HCT116 (cell line): ENCODE results near the gene CCDC40.

Experiments
- CEBPB ChIP-seq: IDR thresholded peaks from 2 replicates; pipeline ENCODE4 v1.6.1; 2012; ENCODE audit warnings: low read depth
- EGR1 ChIP-seq: IDR thresholded peaks from 2 replicates; pipeline ENCODE4 v1.6.1; 2012; ENCODE audit warnings: low read depth
- EZH2 ChIP-seq: fragments of 200-600 bp; sonication (generic); IDR thresholded peaks from 2 replicates; pipeline ENCODE4 v1.6.1; 2017; ENCODE audit warnings: antibody characterized with exemption, mixed run types
- EZH2phosphoT487 ChIP-seq: fragments of 200-600 bp; IDR thresholded peaks from 2 replicates; pipeline ENCODE4 v1.6.1; 2018; ENCODE audit warnings: antibody characterized with exemption, borderline replicate concordance
- JUND ChIP-seq: IDR thresholded peaks from 2 replicates; pipeline ENCODE4 v1.6.1; 2012
- POLR2A ChIP-seq: IDR thresholded peaks from 2 replicates; pipeline ENCODE4 v1.7.0; 2011; ENCODE audit warnings: borderline replicate concordance; ENCODE audit not compliant: insufficient read depth, insufficient read length; ENCODE audit errors: extremely low read depth
- POLR2AphosphoS5 ChIP-seq: IDR thresholded peaks from 2 replicates; pipeline ENCODE4 v1.6.1; 2011; ENCODE audit warnings: mild to moderate bottlenecking, low read depth, low read length, moderate library complexity
- SIN3A ChIP-seq: IDR thresholded peaks from 2 replicates; pipeline ENCODE4 v1.6.1; 2012; ENCODE audit warnings: low read depth
- SP1 ChIP-seq: IDR thresholded peaks from 2 replicates; pipeline ENCODE4 v1.6.1; 2012; ENCODE audit warnings: low read depth
- ZNF274 ChIP-seq: fragments of 200-500 bp; sonication (Bioruptor generic); IDR thresholded peaks from 2 replicates; pipeline ENCODE4 v1.6.1; 2014; ENCODE audit warnings: mild to moderate bottlenecking, low read depth, low read length, inconsistent platforms
- TF ChIP-seq, protein P1 (sequence below), 3 experiments: fragments of 200-600 bp in 1 of 3; sonication (generic) in 1 of 3; IDR thresholded peaks in 2 of 3; conservative IDR thresholded peaks in 1 of 3; 2 replicates each; pipeline ENCODE4 v1.5.1; 2012 to 2017; ENCODE audit warnings: low read depth in 2 of 3, low read length in 2 of 3, antibody characterized with exemption in 1 of 3, borderline replicate concordance in 1 of 3, control low read depth in 1 of 3, mild to moderate bottlenecking in 1 of 3, mixed read lengths in 1 of 3, mixed run types in 1 of 3, moderate library complexity in 1 of 3; ENCODE audit not compliant: insufficient read depth in 1 of 3
- TF ChIP-seq, protein P2 (sequence below): IDR thresholded peaks from 2 replicates; pipeline ENCODE4 v1.6.1; 2012; ENCODE audit warnings: low read depth
- TF ChIP-seq, protein P3 (sequence below): IDR thresholded peaks from 2 replicates; pipeline ENCODE4 v1.6.1; 2012
- TF ChIP-seq, protein P4 (sequence below): IDR thresholded peaks from 2 replicates; pipeline ENCODE4 v1.6.1; 2011; ENCODE audit warnings: mild to moderate bottlenecking, low read length, moderate library complexity; ENCODE audit not compliant: insufficient replicate concordance; ENCODE audit errors: extremely low read depth

DNA sequence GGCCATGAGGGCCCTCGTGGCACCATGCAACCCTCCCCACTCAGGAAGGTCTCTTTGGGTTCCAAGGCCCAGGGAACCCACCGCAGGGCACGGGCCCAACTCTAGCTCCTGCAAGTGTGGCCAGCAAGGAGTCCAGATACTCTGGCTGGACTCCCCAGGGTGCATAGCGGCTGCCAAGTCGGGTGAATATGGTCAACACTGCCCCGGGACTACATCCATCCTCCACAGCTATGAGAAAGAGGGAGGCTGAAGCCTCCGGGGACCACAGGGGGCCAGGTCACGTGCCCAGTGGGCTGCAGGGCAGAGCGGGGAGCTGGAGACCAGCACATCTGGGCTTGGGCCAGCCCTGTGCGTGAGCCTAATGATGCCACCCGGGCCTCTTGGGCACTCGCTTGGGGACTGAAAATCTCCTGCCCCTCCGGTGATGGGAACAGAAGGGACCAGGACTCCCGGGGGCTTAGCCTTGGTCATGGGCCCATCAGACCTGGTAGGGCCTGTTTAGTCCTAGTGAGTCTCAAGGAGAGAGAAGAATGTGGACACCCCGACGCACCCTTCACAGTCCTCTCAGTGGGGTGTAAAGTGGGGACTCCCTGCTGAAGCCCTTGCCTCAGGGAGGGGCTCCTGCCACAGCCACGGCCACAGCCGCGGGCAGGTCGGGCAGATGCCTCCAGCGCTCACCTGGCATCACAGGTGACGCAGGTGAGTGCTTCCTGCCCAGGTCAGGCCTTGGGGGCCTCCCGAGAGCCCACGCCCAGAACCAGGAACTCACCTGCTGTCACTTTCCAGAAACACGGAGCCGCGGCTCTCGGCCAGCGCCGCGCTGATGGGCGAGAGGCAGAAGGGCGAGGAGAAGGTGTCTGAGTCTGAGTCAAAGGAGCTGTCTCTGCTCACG lies 26.8 kb upstream of the CCDC40 start:
- TF ChIP-seq POLR2AphosphoS5 (no peak), EZH2 (no peak), CEBPB (no peak), EGR1 (no peak), ZNF274 (no peak), EZH2phosphoT487 (no peak), POLR2A (no peak), SIN3A (no peak), SP1 (no peak), JUND (no peak)
- TF ChIP-seq, protein P1, sequence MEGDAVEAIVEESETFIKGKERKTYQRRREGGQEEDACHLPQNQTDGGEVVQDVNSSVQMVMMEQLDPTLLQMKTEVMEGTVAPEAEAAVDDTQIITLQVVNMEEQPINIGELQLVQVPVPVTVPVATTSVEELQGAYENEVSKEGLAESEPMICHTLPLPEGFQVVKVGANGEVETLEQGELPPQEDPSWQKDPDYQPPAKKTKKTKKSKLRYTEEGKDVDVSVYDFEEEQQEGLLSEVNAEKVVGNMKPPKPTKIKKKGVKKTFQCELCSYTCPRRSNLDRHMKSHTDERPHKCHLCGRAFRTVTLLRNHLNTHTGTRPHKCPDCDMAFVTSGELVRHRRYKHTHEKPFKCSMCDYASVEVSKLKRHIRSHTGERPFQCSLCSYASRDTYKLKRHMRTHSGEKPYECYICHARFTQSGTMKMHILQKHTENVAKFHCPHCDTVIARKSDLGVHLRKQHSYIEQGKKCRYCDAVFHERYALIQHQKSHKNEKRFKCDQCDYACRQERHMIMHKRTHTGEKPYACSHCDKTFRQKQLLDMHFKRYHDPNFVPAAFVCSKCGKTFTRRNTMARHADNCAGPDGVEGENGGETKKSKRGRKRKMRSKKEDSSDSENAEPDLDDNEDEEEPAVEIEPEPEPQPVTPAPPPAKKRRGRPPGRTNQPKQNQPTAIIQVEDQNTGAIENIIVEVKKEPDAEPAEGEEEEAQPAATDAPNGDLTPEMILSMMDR (IDR thresholded peaks at IDR 0.05 in 2 of 3, conservative IDR thresholded peaks at IDR 0.05 in 1 of 3; ENCODE audit: borderline replicate concordance in 1 of 3, insufficient read depth in 1 of 3, low read depth in 2 of 3, low read length in 2 of 3): no peak
- TF ChIP-seq, protein P2, sequence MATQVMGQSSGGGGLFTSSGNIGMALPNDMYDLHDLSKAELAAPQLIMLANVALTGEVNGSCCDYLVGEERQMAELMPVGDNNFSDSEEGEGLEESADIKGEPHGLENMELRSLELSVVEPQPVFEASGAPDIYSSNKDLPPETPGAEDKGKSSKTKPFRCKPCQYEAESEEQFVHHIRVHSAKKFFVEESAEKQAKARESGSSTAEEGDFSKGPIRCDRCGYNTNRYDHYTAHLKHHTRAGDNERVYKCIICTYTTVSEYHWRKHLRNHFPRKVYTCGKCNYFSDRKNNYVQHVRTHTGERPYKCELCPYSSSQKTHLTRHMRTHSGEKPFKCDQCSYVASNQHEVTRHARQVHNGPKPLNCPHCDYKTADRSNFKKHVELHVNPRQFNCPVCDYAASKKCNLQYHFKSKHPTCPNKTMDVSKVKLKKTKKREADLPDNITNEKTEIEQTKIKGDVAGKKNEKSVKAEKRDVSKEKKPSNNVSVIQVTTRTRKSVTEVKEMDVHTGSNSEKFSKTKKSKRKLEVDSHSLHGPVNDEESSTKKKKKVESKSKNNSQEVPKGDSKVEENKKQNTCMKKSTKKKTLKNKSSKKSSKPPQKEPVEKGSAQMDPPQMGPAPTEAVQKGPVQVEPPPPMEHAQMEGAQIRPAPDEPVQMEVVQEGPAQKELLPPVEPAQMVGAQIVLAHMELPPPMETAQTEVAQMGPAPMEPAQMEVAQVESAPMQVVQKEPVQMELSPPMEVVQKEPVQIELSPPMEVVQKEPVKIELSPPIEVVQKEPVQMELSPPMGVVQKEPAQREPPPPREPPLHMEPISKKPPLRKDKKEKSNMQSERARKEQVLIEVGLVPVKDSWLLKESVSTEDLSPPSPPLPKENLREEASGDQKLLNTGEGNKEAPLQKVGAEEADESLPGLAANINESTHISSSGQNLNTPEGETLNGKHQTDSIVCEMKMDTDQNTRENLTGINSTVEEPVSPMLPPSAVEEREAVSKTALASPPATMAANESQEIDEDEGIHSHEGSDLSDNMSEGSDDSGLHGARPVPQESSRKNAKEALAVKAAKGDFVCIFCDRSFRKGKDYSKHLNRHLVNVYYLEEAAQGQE: no peak
- TF ChIP-seq, protein P3, sequence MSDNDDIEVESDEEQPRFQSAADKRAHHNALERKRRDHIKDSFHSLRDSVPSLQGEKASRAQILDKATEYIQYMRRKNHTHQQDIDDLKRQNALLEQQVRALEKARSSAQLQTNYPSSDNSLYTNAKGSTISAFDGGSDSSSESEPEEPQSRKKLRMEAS: no peak
- TF ChIP-seq, protein P4, sequence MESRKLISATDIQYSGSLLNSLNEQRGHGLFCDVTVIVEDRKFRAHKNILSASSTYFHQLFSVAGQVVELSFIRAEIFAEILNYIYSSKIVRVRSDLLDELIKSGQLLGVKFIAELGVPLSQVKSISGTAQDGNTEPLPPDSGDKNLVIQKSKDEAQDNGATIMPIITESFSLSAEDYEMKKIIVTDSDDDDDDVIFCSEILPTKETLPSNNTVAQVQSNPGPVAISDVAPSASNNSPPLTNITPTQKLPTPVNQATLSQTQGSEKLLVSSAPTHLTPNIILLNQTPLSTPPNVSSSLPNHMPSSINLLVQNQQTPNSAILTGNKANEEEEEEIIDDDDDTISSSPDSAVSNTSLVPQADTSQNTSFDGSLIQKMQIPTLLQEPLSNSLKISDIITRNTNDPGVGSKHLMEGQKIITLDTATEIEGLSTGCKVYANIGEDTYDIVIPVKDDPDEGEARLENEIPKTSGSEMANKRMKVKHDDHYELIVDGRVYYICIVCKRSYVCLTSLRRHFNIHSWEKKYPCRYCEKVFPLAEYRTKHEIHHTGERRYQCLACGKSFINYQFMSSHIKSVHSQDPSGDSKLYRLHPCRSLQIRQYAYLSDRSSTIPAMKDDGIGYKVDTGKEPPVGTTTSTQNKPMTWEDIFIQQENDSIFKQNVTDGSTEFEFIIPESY: no peak
